Effector memory CD4-positive, alpha-beta T cell (primary cell): Measurements from ENCODE around the gene P2RX1.

Experiments
- DNase-seq, 3 donors: peaks; one replicate each; pipeline ENCODE4 v3.0.0-alpha.2; 2020
- H3K27ac ChIP-seq: 2 replicates; pipeline ENCODE4 v1.7.0; 2013; ENCODE audit warnings: mild to moderate bottlenecking, low read length, moderate library complexity; ENCODE audit not compliant: insufficient read depth, poor library complexity, severe bottlenecking
- H3K27me3 ChIP-seq: replicated peaks from 2 replicates; pipeline ENCODE4 v1.7.0; 2013; ENCODE audit warnings: mild to moderate bottlenecking, low read length; ENCODE audit not compliant: insufficient read depth, control insufficient read depth, poor library complexity, severe bottlenecking
- H3K36me3 ChIP-seq: 2 replicates; pipeline ENCODE4 v1.7.0; 2013; ENCODE audit warnings: mild to moderate bottlenecking, low read length, moderate library complexity; ENCODE audit not compliant: control insufficient read depth, insufficient read depth
- H3K4me1 ChIP-seq: 2 replicates; pipeline ENCODE4 v1.7.0; 2013; ENCODE audit warnings: low read length, mild to moderate bottlenecking; ENCODE audit not compliant: control insufficient read depth, insufficient read depth, poor library complexity, severe bottlenecking
- H3K4me3 ChIP-seq: 2 replicates; pipeline ENCODE4 v1.7.0; 2013; ENCODE audit warnings: low read length, low read depth, mild to moderate bottlenecking; ENCODE audit not compliant: insufficient read depth, poor library complexity, severe bottlenecking
- H3K9me3 ChIP-seq: 2 replicates; pipeline ENCODE4 v1.7.0; 2013; ENCODE audit warnings: mild to moderate bottlenecking, low read length, moderate library complexity; ENCODE audit not compliant: control insufficient read depth

P2RX1 gene

GRCh38 chr17:3959921-3960601, 43.8 kb upstream of the P2RX1 start:
- no peak for DNase-seq
- H3K4me1 ChIP-seq: peaks cover 42% of the 10 kb centered on the region
- H3K4me3 ChIP-seq: no peak overlapping the region
- no peak overlapping the region for H3K27ac ChIP-seq
- no peaks in the 10 kb centered on the region for H3K9me3 ChIP-seq
- H3K36me3 ChIP-seq: peaks cover 27% of the 10 kb centered on the region
- H3K27me3 ChIP-seq: no peaks in the 10 kb centered on the region

- DNase-seq: no peak
- Histone ChIP-seq H3K36me3 (peaks cover 32% of the 10 kb centered on the region), H3K27me3 (no peaks in the 10 kb centered on the region), H3K27ac (no peak overlapping the region), H3K4me1 (peaks cover 42% of the 10 kb centered on the region), H3K9me3 (no peaks in the 10 kb centered on the region), H3K4me3 (no peak overlapping the region)
These were observed 43.1 kb upstream of the P2RX1 start for GRCh38 chr17:3959295-3959899.

DNA sequence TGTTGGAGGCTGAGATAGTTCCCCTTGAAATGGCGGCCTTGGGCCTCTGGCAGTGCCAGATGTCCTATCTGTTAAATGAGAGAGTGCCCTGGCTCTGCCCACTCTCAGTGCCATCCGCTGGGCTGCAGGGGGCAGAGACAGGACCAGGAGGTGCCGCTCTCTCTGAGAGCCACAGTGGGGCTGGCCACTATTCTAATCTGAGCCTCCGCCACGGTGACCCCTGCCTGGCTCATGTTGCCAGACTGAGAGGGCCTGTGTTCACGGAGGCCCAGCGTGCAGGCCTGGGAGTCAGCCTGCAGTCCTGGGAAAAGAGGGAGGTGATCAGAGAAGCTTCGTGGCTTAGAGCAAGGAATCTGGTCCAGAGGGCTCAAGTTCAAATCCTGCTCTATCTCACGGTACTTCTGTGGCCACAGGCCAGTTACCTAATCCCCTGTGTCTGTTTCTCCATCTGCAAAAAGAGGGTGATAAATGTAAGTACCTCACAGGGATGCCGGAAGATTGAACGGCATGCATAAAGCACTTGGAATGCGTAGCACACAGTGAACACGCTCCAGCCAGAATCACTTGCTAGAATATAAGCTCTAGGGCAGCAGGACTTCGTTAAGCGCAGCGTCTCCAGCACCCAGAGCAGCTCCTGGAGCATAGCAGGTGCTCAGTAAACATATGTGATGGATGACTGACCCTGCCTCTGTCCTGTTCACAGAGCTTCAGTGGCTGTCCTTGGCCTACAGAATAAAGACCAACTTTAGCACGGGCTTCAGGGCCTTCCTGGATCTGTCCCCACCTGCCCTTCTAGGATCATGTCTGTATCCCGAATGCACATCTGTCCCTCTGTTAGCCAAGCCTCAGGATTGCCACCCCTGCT, 41.7 kb upstream of the P2RX1 start:
- Histone ChIP-seq H3K36me3 (peaks cover 39% of the 10 kb centered on the region), H3K9me3 (no peaks in the 10 kb centered on the region), H3K4me1 (peaks cover 38% of the 10 kb centered on the region), H3K27me3 (no peaks in the 10 kb centered on the region), H3K4me3 (no peak overlapping the region), H3K27ac (no peak overlapping the region)
- DNase-seq: no peak

DNA sequence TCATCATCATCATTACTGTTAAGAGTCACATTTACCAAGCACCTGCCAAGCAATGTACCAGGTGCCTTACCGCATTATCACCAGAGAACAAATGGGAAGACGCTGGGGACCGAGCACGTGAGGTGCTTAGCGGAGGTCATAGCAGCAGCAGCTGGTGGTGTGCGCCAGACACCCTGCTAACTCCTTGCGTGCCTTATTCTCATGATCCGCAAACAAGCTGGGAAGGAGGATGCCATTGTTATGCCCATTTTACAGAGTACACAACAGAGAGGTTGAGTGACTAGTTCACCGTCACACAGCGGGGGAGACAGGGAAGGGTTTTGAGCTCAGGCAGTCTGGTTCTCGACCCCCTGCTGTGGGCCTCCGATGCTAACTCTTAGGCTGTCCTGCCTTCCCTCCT, 40.7 kb upstream of the P2RX1 start:
- peaks cover 29% of the 10 kb centered on the region for H3K4me1 ChIP-seq
- H3K36me3 ChIP-seq: peaks cover 47% of the 10 kb centered on the region
- no peak overlapping the region for H3K4me3 ChIP-seq
- no peaks in the 10 kb centered on the region for H3K27me3 ChIP-seq
- no peak overlapping the region for H3K27ac ChIP-seq
- H3K9me3 ChIP-seq: no peaks in the 10 kb centered on the region
- no peak for DNase-seq

- H3K27me3 ChIP-seq: no peaks in the 10 kb centered on the region
- H3K4me1 ChIP-seq: peaks cover 23% of the 10 kb centered on the region
- H3K4me3 ChIP-seq: no peak overlapping the region
- no peak overlapping the region for H3K27ac ChIP-seq
- DNase-seq: no peak
- no peaks in the 10 kb centered on the region for H3K9me3 ChIP-seq
- H3K36me3 ChIP-seq: peaks cover 52% of the 10 kb centered on the region
These were observed 40.2 kb upstream of the P2RX1 start for GRCh38 chr17:3956327-3956957.

DNA sequence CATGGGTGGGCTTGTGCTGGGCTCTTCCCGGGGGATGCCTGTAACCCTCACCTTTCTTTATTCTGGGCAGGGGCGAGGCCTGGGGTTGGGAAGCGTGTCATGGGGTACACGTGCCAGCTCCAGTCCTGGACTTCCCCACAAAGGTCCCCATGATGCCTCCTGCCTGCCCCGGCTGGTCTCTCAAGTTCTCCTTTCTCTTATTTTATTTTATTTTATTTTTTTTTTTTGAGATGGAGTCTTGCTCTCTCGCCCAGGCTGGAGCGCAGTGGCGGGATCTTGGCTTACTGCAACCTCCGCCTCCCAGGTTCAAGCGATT, 39.4 kb upstream of the P2RX1 start:
- H3K4me1 ChIP-seq: peaks cover 15% of the 10 kb centered on the region
- no peaks in the 10 kb centered on the region for H3K9me3 ChIP-seq
- no peak overlapping the region for H3K27ac ChIP-seq
- no peaks in the 10 kb centered on the region for H3K27me3 ChIP-seq
- H3K4me3 ChIP-seq: no peak overlapping the region
- peaks cover 55% of the 10 kb centered on the region for H3K36me3 ChIP-seq
- DNase-seq: no peak

GRCh38 chr17:3954976-3955672, 38.9 kb upstream of the P2RX1 start:
- Histone ChIP-seq H3K27ac (no peak overlapping the region), H3K4me3 (no peak overlapping the region), H3K4me1 (peaks cover 11% of the 10 kb centered on the region), H3K9me3 (no peaks in the 10 kb centered on the region), H3K27me3 (no peaks in the 10 kb centered on the region), H3K36me3 (peaks cover 59% of the 10 kb centered on the region)
- DNase-seq: no peak

DNA sequence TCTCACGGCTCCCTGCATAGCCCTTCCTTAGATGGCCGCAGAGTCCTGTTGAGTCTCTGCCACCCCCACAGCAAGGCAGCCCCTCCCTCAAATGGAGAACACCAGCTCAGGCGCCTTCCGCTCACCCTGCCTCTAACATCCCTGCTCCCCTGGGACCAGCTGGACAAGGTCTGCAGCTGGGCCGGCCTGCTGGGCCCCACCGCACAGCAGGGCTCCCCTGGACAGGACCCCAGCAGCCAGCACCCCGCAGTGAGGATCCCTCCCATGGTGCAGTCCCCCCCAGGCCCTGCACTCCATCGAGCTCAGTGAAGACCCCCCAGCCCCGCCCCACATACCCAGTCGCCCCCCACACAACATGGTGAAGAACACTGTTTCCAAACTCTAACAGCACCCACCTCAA, 37.8 kb upstream of the P2RX1 start:
- DNase-seq: no peak
- no peaks in the 10 kb centered on the region for H3K9me3 ChIP-seq
- no peak overlapping the region for H3K4me3 ChIP-seq
- peaks cover 63% of the 10 kb centered on the region for H3K36me3 ChIP-seq
- H3K4me1 ChIP-seq: peaks cover 2% of the 10 kb centered on the region
- H3K27ac ChIP-seq: no peak overlapping the region
- H3K27me3 ChIP-seq: no peaks in the 10 kb centered on the region

DNA sequence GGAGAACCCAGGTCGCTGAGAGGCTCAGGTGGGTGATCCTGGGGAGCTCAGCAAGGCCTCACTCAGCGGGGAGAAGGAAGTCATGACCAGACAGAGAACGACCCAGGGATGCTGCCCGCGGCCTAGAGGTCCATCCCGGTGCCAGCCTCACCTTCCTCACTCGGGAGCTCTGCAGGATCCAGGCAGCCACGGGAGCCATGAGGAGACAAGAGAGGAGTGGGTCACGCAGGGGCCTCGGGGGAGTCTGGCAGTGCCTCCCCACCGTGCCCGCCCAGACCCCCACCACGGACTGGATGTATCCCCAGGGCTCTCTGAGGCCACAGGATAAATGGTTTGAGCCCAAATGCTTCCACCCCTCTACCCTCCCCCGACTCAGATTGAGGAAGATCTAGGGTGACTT, 37.3 kb upstream of the P2RX1 start:
- H3K9me3 ChIP-seq: no peaks in the 10 kb centered on the region
- H3K4me3 ChIP-seq: no peak overlapping the region
- no peak for DNase-seq
- no peaks in the 10 kb centered on the region for H3K27me3 ChIP-seq
- H3K27ac ChIP-seq: no peak overlapping the region
- H3K36me3 ChIP-seq: peaks cover 66% of the 10 kb centered on the region
- H3K4me1 ChIP-seq: no peaks in the 10 kb centered on the region
